LNCAP (cell line): Measurements from ENCODE around the gene KRT36.

Experiments used
- TF ChIP-seq, protein P1 (sequence below): fragments of 450-650 bp; IDR thresholded peaks from 2 replicates; pipeline ENCODE4 v1.5.1; 2017; ENCODE audit warnings: mild to moderate bottlenecking

KRT36 gene

DNA sequence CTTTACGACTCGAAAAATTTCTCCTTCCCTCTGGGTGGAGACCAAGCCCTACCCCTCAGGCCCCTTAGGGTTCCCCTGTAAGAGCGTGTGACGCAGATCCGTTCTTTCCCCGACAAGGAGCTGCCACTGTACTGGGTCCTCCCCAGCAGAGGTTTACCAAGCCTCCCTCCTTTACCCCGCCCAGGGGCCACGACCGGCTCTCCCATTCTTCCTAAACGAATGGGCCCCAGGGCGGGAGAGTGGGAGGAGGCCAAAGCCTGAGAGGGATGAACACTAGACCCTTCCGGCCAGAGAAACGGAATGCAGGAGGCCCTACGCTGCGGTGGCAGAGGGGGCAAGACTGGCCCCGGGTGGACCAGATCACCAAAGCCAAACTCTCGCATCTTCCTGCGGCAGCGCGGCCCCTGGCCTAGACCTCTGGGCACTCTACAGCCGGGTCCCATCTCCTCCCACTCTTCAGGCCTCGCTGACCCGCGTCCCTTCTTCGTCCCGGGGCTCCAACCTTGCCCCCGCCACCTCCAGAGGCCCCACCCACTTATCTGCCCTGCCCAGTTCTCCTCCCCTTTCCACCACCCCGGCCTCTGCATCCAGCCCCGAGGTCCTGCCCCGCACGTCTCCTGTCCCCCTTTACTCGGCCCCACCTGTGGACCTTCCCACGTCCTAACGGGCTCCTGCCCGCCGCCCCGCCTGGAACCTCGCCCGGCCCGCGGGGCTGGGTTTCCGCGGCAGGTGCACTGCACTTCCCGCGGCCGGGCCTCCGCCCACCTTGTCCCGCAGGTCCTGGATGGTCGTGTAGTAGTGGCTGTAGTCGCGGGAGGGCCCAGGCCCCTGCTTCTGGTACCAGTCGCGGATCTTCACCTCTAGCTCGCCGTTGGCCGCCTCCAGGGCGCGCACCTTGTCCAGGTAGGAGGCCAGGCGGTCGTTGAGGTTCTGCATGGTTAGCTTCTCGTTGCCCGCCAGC is 37.6 kb upstream of the KRT36 start:
- TF ChIP-seq, protein P1, sequence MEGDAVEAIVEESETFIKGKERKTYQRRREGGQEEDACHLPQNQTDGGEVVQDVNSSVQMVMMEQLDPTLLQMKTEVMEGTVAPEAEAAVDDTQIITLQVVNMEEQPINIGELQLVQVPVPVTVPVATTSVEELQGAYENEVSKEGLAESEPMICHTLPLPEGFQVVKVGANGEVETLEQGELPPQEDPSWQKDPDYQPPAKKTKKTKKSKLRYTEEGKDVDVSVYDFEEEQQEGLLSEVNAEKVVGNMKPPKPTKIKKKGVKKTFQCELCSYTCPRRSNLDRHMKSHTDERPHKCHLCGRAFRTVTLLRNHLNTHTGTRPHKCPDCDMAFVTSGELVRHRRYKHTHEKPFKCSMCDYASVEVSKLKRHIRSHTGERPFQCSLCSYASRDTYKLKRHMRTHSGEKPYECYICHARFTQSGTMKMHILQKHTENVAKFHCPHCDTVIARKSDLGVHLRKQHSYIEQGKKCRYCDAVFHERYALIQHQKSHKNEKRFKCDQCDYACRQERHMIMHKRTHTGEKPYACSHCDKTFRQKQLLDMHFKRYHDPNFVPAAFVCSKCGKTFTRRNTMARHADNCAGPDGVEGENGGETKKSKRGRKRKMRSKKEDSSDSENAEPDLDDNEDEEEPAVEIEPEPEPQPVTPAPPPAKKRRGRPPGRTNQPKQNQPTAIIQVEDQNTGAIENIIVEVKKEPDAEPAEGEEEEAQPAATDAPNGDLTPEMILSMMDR = no peak

DNA sequence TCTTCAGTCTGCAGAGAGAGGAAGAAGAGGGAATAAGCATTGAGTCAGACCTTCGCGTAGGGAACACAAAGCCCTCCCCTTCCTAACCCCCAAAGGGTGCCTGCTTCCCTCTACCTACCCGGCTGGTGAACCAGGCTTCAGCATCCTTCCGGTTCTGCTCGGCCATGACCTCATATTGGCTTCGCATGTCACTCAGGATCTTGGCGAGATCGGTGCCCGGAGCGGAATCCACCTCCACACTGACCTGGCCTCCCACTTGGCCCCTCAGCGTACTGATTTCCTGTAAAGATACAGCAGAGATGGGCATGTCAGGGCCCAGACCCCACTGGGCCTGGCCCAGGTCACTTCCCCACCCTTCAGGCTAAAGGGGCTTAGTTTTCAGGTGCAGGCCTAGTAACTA is 34.6 kb upstream of the KRT36 start:
- TF ChIP-seq, protein P1 = no peak

DNA sequence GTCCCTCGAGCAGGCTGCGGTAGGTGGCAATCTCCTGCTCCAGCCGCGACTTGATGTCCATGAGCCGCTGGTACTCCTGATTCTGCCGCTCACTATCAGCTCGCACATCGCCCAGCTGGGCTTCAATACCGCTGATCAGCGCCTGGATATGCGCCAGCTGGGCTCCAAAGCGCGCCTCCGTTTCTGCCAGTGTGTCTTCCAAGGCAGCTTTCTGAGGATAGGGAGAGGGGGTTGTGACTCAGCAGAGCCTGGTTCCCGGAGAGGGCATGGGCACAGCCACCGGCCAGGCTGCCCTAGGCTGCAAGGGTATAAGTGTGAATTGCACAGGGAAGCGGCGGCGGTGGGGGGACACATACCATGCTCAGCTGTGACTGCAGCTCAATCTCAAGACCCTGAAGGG is 34.1 kb upstream of the KRT36 start:
- TF ChIP-seq, protein P1 = no peak

GRCh38 chr17:41523225-41523593 is 33.5 kb upstream of the KRT36 start:
- TF ChIP-seq, protein P1 = no peak

- TF ChIP-seq, protein P1 = no peak
Measured at GRCh38 chr17:41522301-41523224, 32.9 kb upstream of the KRT36 start.

- TF ChIP-seq, protein P1 = no peak
Measured at GRCh38 chr17:41521574-41522261, 32.0 kb upstream of the KRT36 start.
